ENCODE measurements around the gene RFTN1. TPM values are rescaled to one million over a fixed set of nuclear protein-coding genes. Genes with fewer than 3 reads are reported as not detected.

The RFTN1 gene
- total and polyA plus RNA-seq, 2 of the 8 experiments (the other 6 are each of a cell fraction or from before 2014, with no cell fraction given): 4.6 to 6.7 TPM

- TF ChIP-seq ASH2L (IDR thresholded peaks at IDR 0.05; ENCODE audit: low read length): no peak
- no peak for TF ChIP-seq POU5F1 (IDR thresholded peaks at IDR 0.05; ENCODE audit: low read depth, low read length)
Measured at GRCh38 chr3:16463119-16463518, 50.4 kb downstream of the RFTN1 start (continued).

Measured in H1 (cell line).